T-helper 1 cell (primary cell): ENCODE results near the gene MRGPRF.
A peak's percentile ranks its signal among the peaks of the same experiment; 100 is the strongest.
"Not testable (repeated sequence)": the region's sequence is repeated elsewhere in the genome, so short reads cannot be mapped to it uniquely, and the experiment has no call there.

Experiments
- DNase-seq, 5 donors: peaks; one replicate each; pipeline ENCODE4 v3.0.0-alpha.2; 2012 to 2020

MRGPRF gene

DNA sequence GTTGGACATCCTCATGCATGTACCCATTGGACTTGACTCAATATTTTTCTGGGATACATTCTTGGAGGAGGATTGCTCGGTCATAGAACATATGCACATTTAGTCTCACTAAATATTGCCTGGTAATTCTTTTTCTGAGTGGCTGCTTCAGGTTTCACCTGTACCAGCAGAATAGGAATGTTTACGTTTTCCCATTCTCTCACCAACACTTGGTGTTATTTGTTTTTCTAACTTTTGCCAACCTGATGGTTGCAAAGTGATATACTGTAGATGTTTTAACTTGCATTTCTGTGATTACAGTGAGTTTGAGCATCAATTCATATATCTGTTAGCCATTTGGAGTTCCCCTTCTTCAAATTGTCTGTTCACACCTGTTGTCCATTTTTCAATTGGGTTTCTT is 30.9 kb downstream of the MRGPRF start:
- DNase-seq = no peak

GRCh38 chr11:68980776-68981065 is 32.3 kb downstream of the MRGPRF start, which contains the start of gene MRGPRD:
Gene MRGPRD (minus strand): TSS chr11:68980986. CDS start chr11:68980986, 0 bp downstream.
- no peak for DNase-seq

DNA sequence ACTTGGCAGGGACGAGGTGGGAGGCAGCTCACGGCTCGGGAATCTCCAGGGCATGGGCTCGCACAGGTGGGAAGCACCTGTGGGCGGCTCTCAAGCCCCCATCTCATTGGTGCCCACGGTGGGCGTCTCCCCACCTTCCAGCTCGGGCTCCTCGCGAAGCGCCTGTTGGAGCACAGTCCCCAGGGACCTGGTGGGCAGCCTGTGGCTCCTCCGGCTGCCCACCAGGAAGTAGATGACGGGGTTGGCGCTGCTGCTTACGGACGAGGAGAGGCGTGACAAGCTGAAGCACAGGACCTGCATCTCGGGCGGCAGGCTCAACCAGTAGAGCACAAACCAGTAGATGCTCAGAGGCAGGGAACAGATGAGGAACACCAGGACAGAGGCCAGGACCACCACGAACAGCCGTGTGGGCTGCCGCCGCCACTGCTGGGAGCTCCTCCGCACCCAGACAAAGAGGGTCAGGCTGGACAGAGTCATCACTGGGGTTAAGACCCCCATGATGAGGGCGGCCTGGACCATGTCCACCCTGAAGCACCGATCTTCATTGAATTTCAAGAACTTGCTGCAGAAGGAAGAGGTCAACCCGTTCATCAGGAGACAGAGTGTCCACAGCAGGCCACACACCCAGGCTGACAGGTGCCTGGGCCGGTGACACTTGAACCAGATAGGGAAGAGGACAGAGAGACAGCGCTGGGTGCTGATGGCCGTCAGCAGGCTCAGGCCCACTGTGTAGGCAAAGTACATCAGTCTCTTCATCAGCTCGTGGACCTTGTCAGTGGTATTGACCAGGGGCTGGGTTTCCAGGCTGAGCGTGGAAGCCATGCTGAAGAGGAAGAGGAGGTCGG is 32.9 kb downstream of the MRGPRF start:
- no peak for DNase-seq

GRCh38 chr11:68978931-68979594 is 34.0 kb downstream of the MRGPRF start:
- no peak for DNase-seq

DNA sequence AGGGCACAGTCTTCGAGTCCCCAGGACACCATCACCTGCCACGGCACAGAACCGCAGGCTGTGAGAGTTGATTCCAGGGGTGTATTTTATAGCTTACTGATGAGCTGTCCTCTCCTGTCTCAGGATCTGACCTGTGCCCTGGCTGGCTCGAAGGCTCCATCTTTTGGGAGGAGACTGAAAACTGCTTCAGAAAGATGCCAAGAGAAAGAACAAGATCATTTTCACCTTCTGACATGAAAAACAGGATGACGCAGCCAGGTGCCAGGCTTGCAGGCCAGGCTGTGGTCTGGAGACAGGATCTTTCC is 34.5 kb downstream of the MRGPRF start:
- DNase-seq = no peak

GRCh38 chr11:68977781-68978625 is 35.0 kb downstream of the MRGPRF start:
- DNase-seq = no peak

DNA sequence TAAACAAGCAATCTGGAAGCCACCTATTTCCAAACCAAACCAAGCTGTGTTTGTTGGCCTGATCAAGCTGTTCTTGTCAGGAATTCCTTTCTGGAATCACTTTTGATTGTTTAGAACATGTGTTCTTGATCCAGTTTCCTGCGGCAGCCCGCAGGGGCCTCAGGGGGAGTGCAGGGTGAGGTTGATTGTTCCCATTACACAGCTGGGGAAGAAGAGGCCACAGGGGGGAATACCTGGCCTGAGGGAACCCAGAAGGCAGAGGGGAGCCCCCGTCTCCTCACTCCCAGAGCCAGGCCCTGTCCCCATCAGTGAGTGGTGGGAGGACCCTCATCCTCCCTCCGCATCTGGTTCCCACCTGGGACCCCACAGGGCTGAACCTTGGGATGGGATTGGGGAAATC is 36.5 kb downstream of the MRGPRF start:
- DNase-seq = no peak

DNA sequence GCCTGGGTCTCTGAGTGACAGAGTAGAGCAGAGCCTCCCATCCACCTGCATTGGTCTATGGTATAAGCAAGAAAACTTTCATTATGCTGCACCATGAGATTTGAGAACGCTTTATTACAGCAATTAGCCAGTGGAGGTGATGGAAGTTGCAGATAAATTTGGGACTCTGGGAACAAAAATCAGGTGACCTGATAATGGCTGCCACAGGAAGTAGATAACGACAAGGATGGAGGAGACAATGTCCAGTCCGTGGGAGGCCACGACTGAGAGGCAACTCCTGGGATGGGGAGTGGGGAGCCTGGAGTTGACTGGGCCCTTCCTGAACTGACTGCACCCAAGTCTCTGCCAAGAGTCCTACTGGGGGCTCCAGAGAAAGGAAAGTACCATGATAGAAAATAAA is 37.0 kb downstream of the MRGPRF start:
- DNase-seq = no peak

- no peak for DNase-seq
These were observed 38.4 kb downstream of the MRGPRF start for GRCh38 chr11:68974421-68975194.

GRCh38 chr11:68973706-68974105 is 39.3 kb downstream of the MRGPRF start:
- not testable (repeated sequence) for DNase-seq

- DNase-seq = no peak
These were observed 39.8 kb downstream of the MRGPRF start for GRCh38 chr11:68973219-68973618.

GRCh38 chr11:68970921-68971636 is 42.0 kb downstream of the MRGPRF start:
- DNase-seq = no peak

GRCh38 chr11:68969386-68969785 is 43.7 kb downstream of the MRGPRF start:
- DNase-seq = no peak

- DNase-seq = no peak
These were observed 44.5 kb downstream of the MRGPRF start for GRCh38 chr11:68968306-68969250.

- DNase-seq = no peak
These were observed 45.9 kb downstream of the MRGPRF start for GRCh38 chr11:68966894-68967780.

- DNase-seq = no peak
These were observed 46.9 kb downstream of the MRGPRF start for GRCh38 chr11:68965901-68966853.

DNA sequence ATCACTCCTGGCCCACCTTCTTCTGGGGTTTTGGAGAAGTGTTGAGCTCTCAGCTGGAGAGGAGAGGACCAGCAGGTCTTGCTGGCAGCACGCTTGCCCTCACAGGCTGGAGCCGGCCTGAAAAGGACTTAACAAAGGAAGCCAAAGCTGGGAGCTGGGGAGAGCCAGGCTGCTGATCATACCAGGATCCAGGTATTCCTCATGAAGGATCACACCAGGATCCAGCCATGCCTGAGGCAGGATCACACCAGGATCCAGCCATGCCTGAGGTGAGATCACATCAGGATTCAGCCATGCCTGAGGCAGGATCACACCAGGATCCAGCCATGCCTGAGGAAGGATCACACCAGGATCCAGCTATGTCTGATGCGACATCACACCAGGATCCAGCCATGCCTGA is 49.3 kb downstream of the MRGPRF start:
- no peak for DNase-seq

DNA sequence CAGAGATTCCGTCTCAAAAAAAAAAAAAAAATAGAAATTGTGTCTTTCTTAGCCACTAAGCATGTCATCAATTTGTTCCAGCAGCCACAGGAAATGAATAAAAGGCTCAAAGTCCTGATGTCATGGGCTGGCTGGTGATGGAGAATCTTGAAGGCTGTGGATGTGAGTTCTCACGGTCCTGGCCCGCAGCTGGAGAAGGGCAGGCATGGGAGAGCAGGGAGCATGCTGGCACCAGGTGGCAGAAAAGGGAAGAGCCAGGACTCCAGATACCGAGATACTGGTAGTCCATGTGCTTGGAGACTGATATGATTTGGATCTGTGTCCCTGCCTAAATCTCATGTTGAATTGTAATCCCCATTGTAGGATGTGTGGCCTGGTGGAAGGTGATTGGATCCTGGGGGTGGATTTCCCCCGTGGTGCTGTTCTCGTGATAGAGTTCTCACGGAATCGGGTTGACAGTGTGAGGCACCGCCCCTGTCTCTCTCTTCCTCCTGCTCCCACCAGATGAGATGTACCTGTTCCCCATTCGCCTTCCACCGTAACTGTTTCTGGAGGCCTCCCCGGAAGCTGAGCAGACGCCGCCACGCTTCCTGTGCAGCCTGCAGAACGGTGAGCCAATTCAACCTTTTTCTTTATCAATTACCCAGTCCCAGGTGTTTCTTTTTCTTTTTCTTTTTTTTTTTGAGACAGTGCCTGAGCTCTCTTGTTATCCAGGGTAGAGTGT is 50.4 kb downstream of the MRGPRF start:
- DNase-seq = peak in 3 of 5 donors; percentile 18 to 31 (median 30)
